HG03575 (cell line): ENCODE data around the gene C2orf78.
A peak's percentile ranks its signal among the peaks of the same experiment; 100 is the strongest.
"Not testable (repeated sequence)": the region's sequence is repeated elsewhere in the genome, so short reads cannot be mapped to it uniquely, and the experiment has no call there.

Experiments
- ATAC-seq: cut with Tn5 transposase; IDR thresholded peaks from one replicate; pipeline ENCODE4 v1.9.1; 2021; ENCODE audit not compliant: unreplicated experiment, insufficient number of reproducible peaks, low FRiP score; ENCODE audit errors: extremely low read depth

The C2orf78 gene

GRCh38 chr2:73783883-73784282 lies at the start of gene C2orf78:
TSS of gene C2orf78 (plus strand) at chr2:73784183. CDS start at chr2:73784310, 127 bp downstream.
- not testable (repeated sequence) for ATAC-seq

GRCh38 chr2:73736378-73736777 lies 47.6 kb upstream of the C2orf78 start:
- no peak for ATAC-seq

- ATAC-seq: peak; percentile 62
Observed at GRCh38 chr2:73736855-73737779, 46.9 kb upstream of the C2orf78 start, which contains the start of gene TPRKB. TSS of gene TPRKB (minus strand) at chr2:73737345. CDS start at chr2:73734569, 2,776 bp downstream.

- no peak for ATAC-seq
Observed at GRCh38 chr2:73739101-73739500, 44.9 kb upstream of the C2orf78 start.

GRCh38 chr2:73740767-73741166 lies 43.2 kb upstream of the C2orf78 start:
- ATAC-seq: no peak

- ATAC-seq: no peak
Observed at GRCh38 chr2:73746015-73746876, 37.7 kb upstream of the C2orf78 start.

- ATAC-seq: no peak
Observed at GRCh38 chr2:73746877-73747208, 37.1 kb upstream of the C2orf78 start.

GRCh38 chr2:73749314-73749713 lies 34.7 kb upstream of the C2orf78 start:
- ATAC-seq: no peak

- not testable (repeated sequence) for ATAC-seq
Observed at GRCh38 chr2:73754332-73754731, 29.7 kb upstream of the C2orf78 start.

- no peak for ATAC-seq
Observed at GRCh38 chr2:73759285-73759764, 24.7 kb upstream of the C2orf78 start.

GRCh38 chr2:73759904-73760303 lies 24.1 kb upstream of the C2orf78 start:
- no peak for ATAC-seq

GRCh38 chr2:73762571-73762970 lies 21.4 kb upstream of the C2orf78 start:
- ATAC-seq: no peak

GRCh38 chr2:73764945-73765344 lies 19.0 kb upstream of the C2orf78 start:
- no peak for ATAC-seq

- no peak for ATAC-seq
Observed at GRCh38 chr2:73766349-73766748, 17.6 kb upstream of the C2orf78 start.

- ATAC-seq: no peak
Observed at GRCh38 chr2:73766994-73767393, 17.0 kb upstream of the C2orf78 start.

- no peak for ATAC-seq
Observed at GRCh38 chr2:73770725-73771124, 13.3 kb upstream of the C2orf78 start.

- no peak for ATAC-seq
Observed at GRCh38 chr2:73772819-73773218, 11.2 kb upstream of the C2orf78 start.

GRCh38 chr2:73776381-73776780 lies 7.6 kb upstream of the C2orf78 start:
- no peak for ATAC-seq

- ATAC-seq: no peak
Observed at GRCh38 chr2:73776869-73777519, 7.0 kb upstream of the C2orf78 start.
